Tibial nerve (tissue), 4 donors: ENCODE data around the gene FAM13A.

Experiments
- CTCF ChIP-seq, 5 experiments: fragments of 200-600 bp in 3 of 5; fragments of 450-650 bp in 2 of 5; sonication (generic) in 3 of 5; IDR thresholded peaks; one replicate each; pipeline ENCODE4 v1.5.1; 2016 to 2019; ENCODE audit warnings: antibody characterized with exemption in 5 of 5, mild to moderate bottlenecking in 3 of 5, moderate library complexity in 2 of 5
- EP300 ChIP-seq, 2 donors: sonication (generic); formaldehyde crosslinking; IDR thresholded peaks; one replicate each; pipeline ENCODE4 v1.6.1; 2017; ENCODE audit warnings: antibody characterized with exemption in 2 of 2, mild to moderate bottlenecking in 1 of 2
- POLR2A ChIP-seq, 2 donors: fragments of 450-650 bp; IDR thresholded peaks; one replicate each; pipeline ENCODE4 v1.6.1; 2017; ENCODE audit warnings: antibody characterized with exemption in 2 of 2, mild to moderate bottlenecking in 2 of 2, moderate library complexity in 2 of 2

DNA sequence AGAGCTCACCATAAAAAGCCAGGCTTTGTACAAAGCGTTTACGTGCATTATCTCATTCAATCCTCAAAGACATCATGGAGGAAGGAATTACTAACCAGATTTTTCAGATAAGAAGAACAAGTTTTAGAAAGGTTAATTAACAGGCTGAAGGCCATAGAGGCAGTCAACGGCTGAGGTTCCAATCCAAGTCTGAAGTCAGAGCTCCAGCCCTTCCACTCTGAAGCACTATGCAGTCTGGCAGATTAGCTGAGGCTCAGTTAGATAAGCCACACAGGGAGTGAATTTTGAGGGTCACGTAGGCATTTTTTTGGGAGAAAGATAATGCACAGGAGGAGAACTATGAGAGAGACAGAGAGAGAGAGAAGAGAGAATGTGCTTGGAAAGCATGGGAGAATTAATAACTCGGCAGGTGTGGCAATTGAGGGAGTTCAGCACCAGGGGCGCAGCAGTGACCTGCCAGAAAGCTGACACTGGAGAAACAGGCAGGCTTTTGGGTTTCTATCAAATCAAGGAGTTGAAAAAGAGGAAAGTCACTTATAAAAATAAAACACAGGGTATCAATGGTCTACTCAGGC, 242.9 kb downstream of the FAM13A start:
- TF ChIP-seq CTCF (IDR thresholded peaks at IDR 0.05) (no peak), EP300 (IDR thresholded peaks at IDR 0.05) (no peak), POLR2A (IDR thresholded peaks at IDR 0.05) (no peak)
